ENCODE results near the gene ROBO1. TPM values are rescaled to one million over a fixed set of nuclear protein-coding genes. Genes with fewer than 3 reads are reported as not detected.

The ROBO1 gene
- total and polyA plus RNA-seq, 2 of the 8 experiments (the other 6 are each of a cell fraction or from before 2014, with no cell fraction given), result 51.4 to 91.0 TPM

DNA sequence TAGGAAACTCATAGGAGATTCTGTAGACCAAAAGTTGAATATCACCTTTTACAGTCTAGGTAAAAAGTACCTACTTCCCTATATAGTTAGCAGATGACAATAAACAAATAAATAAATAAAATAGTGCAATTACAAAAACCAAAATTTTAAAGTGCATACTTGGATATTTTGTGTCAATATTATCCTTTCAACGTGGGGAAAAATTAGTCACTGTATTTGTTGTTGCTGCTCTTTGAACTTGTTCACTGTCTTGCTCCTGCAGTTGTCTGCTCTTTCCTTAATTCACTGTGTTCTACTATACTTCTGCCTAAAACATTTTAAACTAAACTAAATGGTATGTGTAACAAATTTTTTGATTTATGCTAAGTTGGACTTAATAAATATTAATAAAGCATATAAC lies 889.0 kb downstream of the ROBO1 start:
- DNase-seq (ENCODE audit: low read depth in 1 of 2, low spot score in 2 of 2) (no peak), FAIRE-seq (no peak)
- 77% methylated on average over 1 of the region's 1 CpG; no CpG with 5 or more reads in 1 of the 2 experiments for WGBS, 2 experiments (ENCODE audit: extremely low coverage in 1 of 2, insufficient coverage in 1 of 2, insufficient read length in 1 of 2, insufficient replicate concordance in 2 of 2, low coverage in 1 of 2, low lambda C conversion rate in 2 of 2, missing lambda C conversion rate in 1 of 2)

More for the DNA sequence above, 889.0 kb downstream of the ROBO1 start:
- Histone ChIP-seq H3K4ac (replicated peaks; ENCODE audit: insufficient read length, low read depth, low read length) (no peak overlapping the region), H2BK12ac (ENCODE audit: low read depth, low read length) (no peak overlapping the region), H3K4me1 (replicated peaks in 1 of 4; ENCODE audit: control insufficient read depth in 3 of 4, insufficient read depth in 4 of 4, low read length in 3 of 4) (peaks cover 0 to 13% (median 5%) of the 10 kb centered on the region in 4 experiments; a peak in 3 of 7 replicates), H2AFZ (ENCODE audit: low read length) (no peak overlapping the region), H2BK20ac (ENCODE audit: low read length) (no peak overlapping the region), H2BK120ac (replicated peaks; ENCODE audit: low read depth, low read length) (no peak overlapping the region), H3K4me2 (ENCODE audit: insufficient read depth in 1 of 2, low read depth in 2 of 2, low read length in 2 of 2) (no peak overlapping the region), H4K91ac (replicated peaks; ENCODE audit: insufficient read length, low read length) (no peak overlapping the region), H2BK5ac (ENCODE audit: low read depth, low read length) (no peak overlapping the region), H3K23ac (ENCODE audit: insufficient read length) (no peak overlapping the region), H3K9ac (replicated peaks in 1 of 4; ENCODE audit: extremely low read depth in 1 of 4, low read depth in 3 of 4, low read length in 3 of 4) (no peak overlapping the region), H2BK15ac (ENCODE audit: low read length) (no peak overlapping the region), H3K4me3 (ENCODE audit: extremely low read depth in 1 of 4, insufficient read depth in 2 of 4, low read depth in 3 of 4, low read length in 4 of 4) (no peak overlapping the region), H3K23me2 (ENCODE audit: low read depth, low read length) (no peaks in the 10 kb centered on the region), H3K79me2 (ENCODE audit: control insufficient read depth in 1 of 2, insufficient read depth in 2 of 2, low read length in 2 of 2) (peaks cover 0 to 51% of the 10 kb centered on the region in 2 experiments; a peak in 3 of 4 replicates), H3K79me1 (ENCODE audit: low read depth, low read length) (no peaks in the 10 kb centered on the region), H3K18ac (ENCODE audit: extremely low read depth, low read length) (no peak overlapping the region), H3K27me3 (replicated peaks in 1 of 4; ENCODE audit: control insufficient read depth in 3 of 4, extremely low read depth in 1 of 4, insufficient read depth in 3 of 4, low read length in 3 of 4) (peaks cover 0 to 1% (median 0%) of the 10 kb centered on the region in 4 experiments; a peak in 1 of 7 replicates), H4K20me1 (replicated peaks in 1 of 2; ENCODE audit: control insufficient read depth in 1 of 2, insufficient read depth in 2 of 2, low read length in 2 of 2) (peaks cover 0 to under 1% of the 10 kb centered on the region in 2 experiments), H3K56ac (replicated peaks; ENCODE audit: insufficient read length, low read depth, low read length) (no peak overlapping the region), H3K36me3 (ENCODE audit: control insufficient read depth in 2 of 4, insufficient read depth in 4 of 4, low read length in 3 of 4) (no peaks in the 10 kb centered on the region; a peak in 1 of 8 replicates), H3K14ac (ENCODE audit: insufficient read length) (no peak overlapping the region), H3K27ac (ENCODE audit: low read depth, low read length) (no peak overlapping the region), H2AK5ac (ENCODE audit: low read depth, low read length) (no peak overlapping the region), H4K5ac (ENCODE audit: insufficient read length, low read depth, low read length) (no peak overlapping the region), H3K9me3 (ENCODE audit: insufficient read depth in 2 of 2, low read depth in 1 of 2, low read length in 1 of 2) (no peaks in the 10 kb centered on the region), H4K8ac (ENCODE audit: extremely low read depth, insufficient read depth, low read length) (no peak overlapping the region)
- TF ChIP-seq RBBP5 (IDR thresholded peaks at IDR 0.05; ENCODE audit: borderline replicate concordance, low read depth, low read length), result no peak
- no peak for TF ChIP-seq BACH1 (IDR thresholded peaks at IDR 0.05; ENCODE audit: low read length)
- no peak for TF ChIP-seq EZH2 (IDR thresholded peaks at IDR 0.05; ENCODE audit: low read depth, low read length, severe bottlenecking)
- no peak for TF ChIP-seq TBP (IDR thresholded peaks at IDR 0.05; ENCODE audit: low read depth, low read length)
- TF ChIP-seq, protein P1, sequence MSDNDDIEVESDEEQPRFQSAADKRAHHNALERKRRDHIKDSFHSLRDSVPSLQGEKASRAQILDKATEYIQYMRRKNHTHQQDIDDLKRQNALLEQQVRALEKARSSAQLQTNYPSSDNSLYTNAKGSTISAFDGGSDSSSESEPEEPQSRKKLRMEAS (IDR thresholded peaks at IDR 0.05), result no peak
- TF ChIP-seq, protein P2, sequence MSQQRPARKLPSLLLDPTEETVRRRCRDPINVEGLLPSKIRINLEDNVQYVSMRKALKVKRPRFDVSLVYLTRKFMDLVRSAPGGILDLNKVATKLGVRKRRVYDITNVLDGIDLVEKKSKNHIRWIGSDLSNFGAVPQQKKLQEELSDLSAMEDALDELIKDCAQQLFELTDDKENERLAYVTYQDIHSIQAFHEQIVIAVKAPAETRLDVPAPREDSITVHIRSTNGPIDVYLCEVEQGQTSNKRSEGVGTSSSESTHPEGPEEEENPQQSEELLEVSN (IDR thresholded peaks at IDR 0.05), result no peak
- no peak for TF ChIP-seq JUND (IDR thresholded peaks at IDR 0.05; ENCODE audit: low read length)
- ChIA-PET POLR2A (ENCODE audit: partially characterized antibody) (interaction anchor here (0.7 kb wide), 1 partner anchor 64 kb away, joined by 3 read pairs; no protein-coding TSS in a partner anchor), CTCF (ENCODE audit: partially characterized antibody) (interaction anchor here (1.0 kb wide), 1 partner anchor 138 kb away, joined by 4 read pairs; no protein-coding TSS in a partner anchor)
